SK-N-SH treated with all-trans-retinoic acid at 6 μM for 48 hours (cell line): ENCODE results near the gene GPR152.

Experiments used
- ATAC-seq: fragments of 200-7000 bp; cut with Tn5 transposase; 3 replicates; pipeline ENCODE4 v1.9.1; 2020; ENCODE audit warnings: mild to moderate bottlenecking, moderate library complexity
- ARNTL ChIP-seq: fragments of 450-650 bp; formaldehyde crosslinking; IDR thresholded peaks from 2 replicates; pipeline ENCODE4 v1.5.0; 2020; ENCODE audit warnings: low read depth, mild to moderate bottlenecking, moderate library complexity, borderline replicate concordance
- BACH2 ChIP-seq: fragments of 250-450 bp; sonication (Bioruptor Pico); IDR thresholded peaks from 2 replicates; pipeline ENCODE4 v1.9.0; 2021; ENCODE audit warnings: mild to moderate bottlenecking, borderline replicate concordance
- CREB5 ChIP-seq: fragments of 250-450 bp; sonication (Bioruptor Pico); IDR thresholded peaks from 2 replicates; pipeline ENCODE4 v1.5.1; 2020; ENCODE audit warnings: low read depth, mild to moderate bottlenecking, moderate library complexity
- CSDC2 ChIP-seq: fragments of 250-450 bp; sonication (Bioruptor Pico); IDR thresholded peaks from 2 replicates; pipeline ENCODE4 v1.5.0; 2020; ENCODE audit warnings: mild to moderate bottlenecking, moderate library complexity
- CSRNP3 ChIP-seq: fragments of 250-450 bp; sonication (Bioruptor Pico); IDR thresholded peaks from 2 replicates; pipeline ENCODE4 v1.5.1; 2021; ENCODE audit warnings: mild to moderate bottlenecking, moderate library complexity
- ESRRG ChIP-seq: fragments of 250-450 bp; sonication (Bioruptor Pico); IDR thresholded peaks from 2 replicates; pipeline ENCODE4 v1.6.1; 2021; ENCODE audit warnings: mild to moderate bottlenecking
- GLIS3 ChIP-seq: fragments of 250-450 bp; sonication (Bioruptor Pico); IDR thresholded peaks from 2 replicates; pipeline ENCODE4 v1.5.0; 2020; ENCODE audit warnings: mild to moderate bottlenecking, moderate library complexity
- POU6F1 ChIP-seq: fragments of 250-450 bp; sonication (Bioruptor Pico); IDR thresholded peaks from 2 replicates; pipeline ENCODE4 v1.8.0; 2021; ENCODE audit warnings: low read depth, mild to moderate bottlenecking, moderate library complexity, borderline replicate concordance
- PPARA ChIP-seq: fragments of 250-450 bp; sonication (Bioruptor Pico); IDR thresholded peaks from 2 replicates; pipeline ENCODE4 v1.5.0; 2020; ENCODE audit warnings: mild to moderate bottlenecking, borderline replicate concordance
- RARB ChIP-seq: fragments of 250-450 bp; sonication (Bioruptor Pico); IDR thresholded peaks from 2 replicates; pipeline ENCODE4 v1.8.0; 2021; ENCODE audit warnings: mild to moderate bottlenecking, moderate library complexity
- TCF4 ChIP-seq: fragments of 250-450 bp; sonication (Bioruptor Pico); IDR thresholded peaks from 2 replicates; pipeline ENCODE4 v1.8.0; 2021; ENCODE audit warnings: mild to moderate bottlenecking, moderate library complexity, borderline replicate concordance
- TOX ChIP-seq: fragments of 250-450 bp; sonication (Bioruptor Pico); IDR thresholded peaks from 2 replicates; pipeline ENCODE4 v1.8.0; 2021; ENCODE audit warnings: mild to moderate bottlenecking, moderate library complexity, borderline replicate concordance
- TSHZ2 ChIP-seq: fragments of 250-450 bp; sonication (Bioruptor Pico); IDR thresholded peaks from 2 replicates; pipeline ENCODE4 v1.5.0; 2020; ENCODE audit warnings: mild to moderate bottlenecking, moderate library complexity
- ZC3H10 ChIP-seq: fragments of 250-450 bp; sonication (Bioruptor Pico); IDR thresholded peaks from 2 replicates; pipeline ENCODE4 v1.5.1; 2021; ENCODE audit warnings: mild to moderate bottlenecking, moderate library complexity
- ZFP3 ChIP-seq: fragments of 250-450 bp; sonication (Bioruptor Pico); IDR thresholded peaks from 2 replicates; pipeline ENCODE4 v1.5.0; 2020; ENCODE audit warnings: mild to moderate bottlenecking, moderate library complexity
- ZFP30 ChIP-seq: fragments of 450-650 bp; formaldehyde crosslinking; IDR thresholded peaks from 2 replicates; pipeline ENCODE4 v1.5.0; 2022; ENCODE audit warnings: mild to moderate bottlenecking, moderate library complexity
- ZNF565 ChIP-seq: fragments of 450-650 bp; formaldehyde crosslinking; conservative IDR thresholded peaks from 2 replicates; pipeline ENCODE4 v1.5.0; 2020; ENCODE audit warnings: low read depth, mild to moderate bottlenecking, moderate library complexity
- ZNF70 ChIP-seq: fragments of 450-650 bp; formaldehyde crosslinking; IDR thresholded peaks from 2 replicates; pipeline ENCODE4 v1.5.0; 2020; ENCODE audit warnings: mild to moderate bottlenecking, moderate library complexity
- ZNF8 ChIP-seq: fragments of 450-650 bp; formaldehyde crosslinking; IDR thresholded peaks from 2 replicates; pipeline ENCODE4 v1.5.0; 2020; ENCODE audit warnings: mild to moderate bottlenecking, moderate library complexity

The GPR152 gene

GRCh38 chr11:67448220-67448609, 4.3 kb downstream of the GPR152 start:
- no peak for ATAC-seq
- TF ChIP-seq ZNF565 (no peak), ZNF70 (no peak), GLIS3 (CRISPR knock-in tag) (no peak), TCF4 (no peak), CREB5 (no peak)

GRCh38 chr11:67445515-67445914, 7.0 kb downstream of the GPR152 start:
- ATAC-seq, result no peak
- no peak for TF ChIP-seq ZFP30 (CRISPR knock-in tag)
- TF ChIP-seq PPARA (CRISPR knock-in tag), result no peak
- no peak for TF ChIP-seq ZFP3 (CRISPR knock-in tag)
- TF ChIP-seq ARNTL (CRISPR knock-in tag), result no peak
- no peak for TF ChIP-seq CREB5
- no peak for TF ChIP-seq BACH2 (CRISPR knock-in tag)
- TF ChIP-seq ZNF565, result no peak
- TF ChIP-seq RARB, result no peak
- no peak for TF ChIP-seq POU6F1
- TF ChIP-seq TOX (CRISPR knock-in tag), result no peak
- TF ChIP-seq TSHZ2 (CRISPR knock-in tag), result no peak
- TF ChIP-seq ZNF8 (CRISPR knock-in tag), result no peak
- TF ChIP-seq ZC3H10 (CRISPR knock-in tag), result no peak
- TF ChIP-seq CSDC2 (CRISPR knock-in tag), result no peak
- TF ChIP-seq ESRRG (CRISPR knock-in tag), result no peak

- ATAC-seq, result peak; percentile 10
- TF ChIP-seq ZFP30 (CRISPR knock-in tag) (no peak), TOX (CRISPR knock-in tag) (no peak), BACH2 (CRISPR knock-in tag) (no peak), CSDC2 (CRISPR knock-in tag) (no peak), PPARA (CRISPR knock-in tag) (no peak), CSRNP3 (CRISPR knock-in tag) (no peak), ZNF8 (CRISPR knock-in tag) (no peak), POU6F1 (no peak)
Measured at GRCh38 chr11:67442504-67443404, 9.8 kb downstream of the GPR152 start.
